Measurements from ENCODE around the gene C16orf87. TPM values are rescaled to one million over a fixed set of nuclear protein-coding genes. Genes with fewer than 3 reads are reported as not detected.

C16orf87 gene
- polyA plus RNA-seq, 1 donor (not counting 4 experiments of a cell fraction or from before 2014, with no cell fraction given): 10.2 TPM

DNA sequence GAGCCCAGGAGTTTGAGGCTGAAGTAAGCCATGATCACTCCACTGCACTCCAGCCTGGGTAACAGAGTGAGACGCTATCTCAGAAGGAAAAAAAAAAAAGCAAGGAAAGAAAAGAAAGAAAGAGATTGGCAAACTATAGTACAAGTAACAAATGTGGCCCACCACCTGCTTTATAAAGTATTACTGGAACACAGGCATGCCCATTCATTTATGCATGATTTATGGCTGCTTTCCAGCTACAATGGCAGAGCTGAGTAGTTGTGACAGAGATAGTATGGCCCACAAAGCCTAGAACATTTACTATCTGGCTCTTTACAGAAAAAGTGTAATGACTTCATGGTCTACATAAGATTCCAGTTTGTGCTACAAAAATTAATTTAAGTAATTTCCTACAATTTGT, 23.6 kb downstream of the C16orf87 start:
- Histone ChIP-seq H3K27me3 (ENCODE audit: control insufficient read depth, extremely low read depth, insufficient read depth, low read length) (no peaks in the 10 kb centered on the region), H3K79me2 (ENCODE audit: control insufficient read depth, insufficient read depth, low read length) (peaks cover 29% of the 10 kb centered on the region), H3K9me3 (ENCODE audit: control insufficient read depth, low read depth, low read length) (no peaks in the 10 kb centered on the region), H3K36me3 (ENCODE audit: control insufficient read depth in 2 of 2, extremely low read depth in 1 of 2, insufficient read depth in 2 of 2, low read length in 2 of 2) (peaks cover 2% of the 10 kb centered on the region in 2 experiments), H3K9ac (ENCODE audit: control insufficient read depth, extremely low read depth, insufficient read depth, low read length) (no peak overlapping the region), H3K4me3 (ENCODE audit: control insufficient read depth in 2 of 3, extremely low read depth in 1 of 3, insufficient read depth in 2 of 3, low read depth in 1 of 3, low read length in 3 of 3) (no peak overlapping the region), H3K4me2 (ENCODE audit: control insufficient read depth, extremely low read depth, insufficient read depth, low read depth, low read length) (no peak overlapping the region), H4K20me1 (ENCODE audit: control insufficient read depth, extremely low read depth, insufficient read depth, low read length) (no peaks in the 10 kb centered on the region), H3K27ac (ENCODE audit: control insufficient read depth, insufficient read depth, low read length) (no peak overlapping the region), H2AFZ (ENCODE audit: control insufficient read depth, low read length) (no peak overlapping the region), H3K4me1 (ENCODE audit: control insufficient read depth, extremely low read depth, insufficient read depth, low read length) (peaks cover 7% of the 10 kb centered on the region), H3K9me1 (ENCODE audit: control insufficient read depth, extremely low read depth, insufficient read depth, low read length) (no peaks in the 10 kb centered on the region)
- dilution Hi-C loops (cut with MboI; ENCODE audit: extremely low pct_ligation_motif_present, low sequenced_read_pairs): no loop called here
- FAIRE-seq (no peak), DNase-seq (ENCODE audit: low read depth, low spot score) (no peak)
- TF ChIP-seq EZH2 (IDR thresholded peaks at IDR 0.05; ENCODE audit: low read length): no peak
- no peak for TF ChIP-seq CTCF (optimal IDR thresholded peaks at IDR 0.05 in 1 of 3, IDR thresholded peaks at IDR 0.05 in 1 of 3, conservative IDR thresholded peaks at IDR 0.05 in 1 of 3; ENCODE audit: extremely low read depth in 1 of 3, insufficient read depth in 2 of 3, low read length in 3 of 3)

- no peak overlapping the region for H3K9ac ChIP-seq (ENCODE audit: control insufficient read depth, extremely low read depth, insufficient read depth, low read length)
- dilution Hi-C loops (cut with MboI; ENCODE audit: extremely low pct_ligation_motif_present, low sequenced_read_pairs): no loop called here
- no peak overlapping the region for H2AFZ ChIP-seq (ENCODE audit: control insufficient read depth, low read length)
- H3K36me3 ChIP-seq (ENCODE audit: control insufficient read depth in 2 of 2, extremely low read depth in 1 of 2, insufficient read depth in 2 of 2, low read length in 2 of 2): peaks cover 2% of the 10 kb centered on the region in 2 experiments
- TF ChIP-seq EZH2 (IDR thresholded peaks at IDR 0.05; ENCODE audit: low read length) (no peak), CTCF (optimal IDR thresholded peaks at IDR 0.05 in 1 of 3, IDR thresholded peaks at IDR 0.05 in 1 of 3, conservative IDR thresholded peaks at IDR 0.05 in 1 of 3; ENCODE audit: extremely low read depth in 1 of 3, insufficient read depth in 2 of 3, low read length in 3 of 3) (no peak)
- FAIRE-seq: no peak
- H3K27ac ChIP-seq (ENCODE audit: control insufficient read depth, insufficient read depth, low read length): no peak overlapping the region
- H3K79me2 ChIP-seq (ENCODE audit: control insufficient read depth, insufficient read depth, low read length): peaks cover 7% of the 10 kb centered on the region
- no peaks in the 10 kb centered on the region for H3K4me1 ChIP-seq (ENCODE audit: control insufficient read depth, extremely low read depth, insufficient read depth, low read length)
- H3K9me3 ChIP-seq (ENCODE audit: control insufficient read depth, low read depth, low read length): no peaks in the 10 kb centered on the region
- H3K27me3 ChIP-seq (ENCODE audit: control insufficient read depth, extremely low read depth, insufficient read depth, low read length): no peaks in the 10 kb centered on the region
- no peak overlapping the region for H3K4me2 ChIP-seq (ENCODE audit: control insufficient read depth, extremely low read depth, insufficient read depth, low read depth, low read length)
- no peak for DNase-seq (ENCODE audit: low read depth, low spot score)
- no peaks in the 10 kb centered on the region for H4K20me1 ChIP-seq (ENCODE audit: control insufficient read depth, extremely low read depth, insufficient read depth, low read length)
- no peak overlapping the region for H3K4me3 ChIP-seq (ENCODE audit: control insufficient read depth in 2 of 3, extremely low read depth in 1 of 3, insufficient read depth in 2 of 3, low read depth in 1 of 3, low read length in 3 of 3)
- H3K9me1 ChIP-seq (ENCODE audit: control insufficient read depth, extremely low read depth, insufficient read depth, low read length): no peaks in the 10 kb centered on the region
Measured at GRCh38 chr16:46803373-46803772, 27.6 kb downstream of the C16orf87 start.
